Progenitor cell of endocrine pancreas (in vitro differentiated cells): ENCODE data around the gene GALNT2. TPM values are rescaled to one million over a fixed set of nuclear protein-coding genes. Genes with fewer than 3 reads are reported as not detected.

Experiments used
- DNase-seq: peaks from one replicate; pipeline ENCODE4 v3.0.0; 2021; ENCODE audit warnings: low spot score; ENCODE audit not compliant: unreplicated experiment
- H3K27ac Mint-ChIP-seq: 2 replicates; pipeline ENCODE4 v1.8.0; 2021; ENCODE audit warnings: mild to moderate bottlenecking, moderate library complexity, mixed read lengths
- H3K27me3 Mint-ChIP-seq: 2 replicates; pipeline ENCODE4 v1.8.0; 2021; ENCODE audit warnings: mixed read lengths
- H3K36me3 Mint-ChIP-seq: 2 replicates; pipeline ENCODE4 v1.8.0; 2022; ENCODE audit warnings: mixed read lengths; ENCODE audit not compliant: insufficient read depth
- H3K4me1 Mint-ChIP-seq: 2 replicates; pipeline ENCODE4 v1.8.0; 2021; ENCODE audit warnings: low read depth, mixed read lengths
- H3K4me3 Mint-ChIP-seq: 2 replicates; pipeline ENCODE4 v1.8.0; 2021; ENCODE audit warnings: low read depth, mild to moderate bottlenecking, moderate library complexity, mixed read lengths
- H3K9me3 Mint-ChIP-seq: 2 replicates; pipeline ENCODE4 v1.8.0; 2021; ENCODE audit warnings: low read depth, mixed read lengths
- total RNA-seq: library from RNA; stranded (reverse); gene quantifications from 2 replicates; pipeline ENCODE4 v1.2.1, GENCODE V29; 2021
- TF ChIP-seq, protein P1 (sequence below): fragments of 200-600 bp; sonication (generic); IDR thresholded peaks from one replicate; pipeline ENCODE4 v1.5.0; 2021; ENCODE audit warnings: antibody characterized with exemption, mild to moderate bottlenecking; ENCODE audit not compliant: unreplicated experiment

The GALNT2 gene
- total RNA-seq, 1 donor from 2014 or later, result 95.2 TPM

DNA sequence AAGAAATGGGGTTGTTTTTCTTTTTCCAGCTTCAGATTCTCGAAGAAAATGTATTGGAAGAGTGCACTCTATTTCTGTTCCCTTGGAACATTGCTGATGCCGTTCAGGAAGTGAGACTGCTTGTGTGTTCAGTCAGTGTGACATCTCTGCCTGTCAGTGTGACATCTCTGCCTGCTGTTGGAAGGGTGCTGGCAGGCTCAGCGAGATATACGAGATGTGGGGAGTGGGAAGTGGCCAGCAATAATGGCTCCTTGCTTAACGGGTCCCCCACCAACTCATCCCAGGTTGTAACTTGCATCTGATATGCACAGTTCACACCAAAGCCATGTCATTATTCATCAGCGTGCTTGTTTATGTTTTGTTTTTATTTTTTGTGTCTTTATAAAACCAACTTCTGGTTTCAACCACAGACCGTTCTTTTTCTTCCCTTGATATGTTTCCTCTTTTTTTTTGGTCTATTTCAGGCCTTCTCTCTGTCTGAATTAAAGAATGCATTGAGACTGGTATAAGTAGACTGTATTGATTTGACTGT lies 145.4 kb downstream of the GALNT2 start:
- peaks cover 54% of the 10 kb centered on the region for H3K4me1 Mint-ChIP-seq
- no peak for DNase-seq
- peaks cover 6% of the 10 kb centered on the region for H3K36me3 Mint-ChIP-seq
- no peak overlapping the region for H3K4me3 Mint-ChIP-seq
- H3K27me3 Mint-ChIP-seq, result no peaks in the 10 kb centered on the region
- no peak overlapping the region for H3K27ac Mint-ChIP-seq
- no peaks in the 10 kb centered on the region for H3K9me3 Mint-ChIP-seq
- TF ChIP-seq, protein P1, sequence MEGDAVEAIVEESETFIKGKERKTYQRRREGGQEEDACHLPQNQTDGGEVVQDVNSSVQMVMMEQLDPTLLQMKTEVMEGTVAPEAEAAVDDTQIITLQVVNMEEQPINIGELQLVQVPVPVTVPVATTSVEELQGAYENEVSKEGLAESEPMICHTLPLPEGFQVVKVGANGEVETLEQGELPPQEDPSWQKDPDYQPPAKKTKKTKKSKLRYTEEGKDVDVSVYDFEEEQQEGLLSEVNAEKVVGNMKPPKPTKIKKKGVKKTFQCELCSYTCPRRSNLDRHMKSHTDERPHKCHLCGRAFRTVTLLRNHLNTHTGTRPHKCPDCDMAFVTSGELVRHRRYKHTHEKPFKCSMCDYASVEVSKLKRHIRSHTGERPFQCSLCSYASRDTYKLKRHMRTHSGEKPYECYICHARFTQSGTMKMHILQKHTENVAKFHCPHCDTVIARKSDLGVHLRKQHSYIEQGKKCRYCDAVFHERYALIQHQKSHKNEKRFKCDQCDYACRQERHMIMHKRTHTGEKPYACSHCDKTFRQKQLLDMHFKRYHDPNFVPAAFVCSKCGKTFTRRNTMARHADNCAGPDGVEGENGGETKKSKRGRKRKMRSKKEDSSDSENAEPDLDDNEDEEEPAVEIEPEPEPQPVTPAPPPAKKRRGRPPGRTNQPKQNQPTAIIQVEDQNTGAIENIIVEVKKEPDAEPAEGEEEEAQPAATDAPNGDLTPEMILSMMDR, result no peak

DNA sequence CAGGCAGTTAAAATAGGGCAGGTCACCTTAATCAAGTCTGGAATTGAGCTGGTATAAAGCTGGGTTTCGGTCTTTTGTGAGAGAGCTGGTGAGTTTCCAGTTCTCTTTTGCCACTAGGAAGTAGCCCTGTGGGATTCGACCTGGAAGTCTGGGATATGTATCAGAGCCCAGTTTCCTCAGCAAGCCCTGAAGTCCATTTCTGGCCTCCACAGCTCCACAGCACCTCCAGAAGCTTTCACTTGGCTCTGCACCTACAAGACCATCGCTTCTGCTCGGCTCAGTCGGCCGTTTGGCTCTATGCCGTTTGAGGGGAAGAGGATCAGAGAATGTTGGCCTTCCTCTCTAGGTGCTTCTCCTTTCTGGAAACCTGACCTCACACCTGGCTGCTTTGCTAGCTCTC lies 148.0 kb downstream of the GALNT2 start:
- Mint-ChIP-seq H3K9me3 (no peaks in the 10 kb centered on the region), H3K4me1 (peaks cover 49% of the 10 kb centered on the region), H3K36me3 (peaks cover 1% of the 10 kb centered on the region), H3K4me3 (no peak overlapping the region), H3K27me3 (no peaks in the 10 kb centered on the region), H3K27ac (peak overlapping the region; percentile 71)
- TF ChIP-seq, protein P1, result peak; percentile 50
- DNase-seq, result no peak

DNA sequence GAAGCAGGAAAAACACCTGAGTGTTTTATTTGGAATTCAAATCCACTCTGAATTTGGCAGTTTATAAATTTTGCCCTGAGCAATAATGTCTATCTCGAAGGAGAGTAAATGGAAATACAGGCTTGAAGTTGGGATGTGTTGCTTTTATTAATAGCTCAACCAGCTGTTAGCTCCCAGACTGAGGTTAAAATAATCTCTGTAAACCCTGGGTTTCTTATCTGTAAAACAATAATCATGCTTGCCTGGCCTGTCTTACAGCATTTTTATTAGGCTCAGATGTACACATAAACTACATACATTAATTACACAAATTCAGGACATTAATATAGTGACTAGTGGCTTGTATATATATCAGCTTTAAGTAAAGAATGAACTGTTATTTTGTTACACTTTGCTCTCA lies 148.5 kb downstream of the GALNT2 start:
- no peaks in the 10 kb centered on the region for H3K27me3 Mint-ChIP-seq
- peaks cover 1% of the 10 kb centered on the region for H3K36me3 Mint-ChIP-seq
- DNase-seq, result no peak
- peaks cover 47% of the 10 kb centered on the region for H3K4me1 Mint-ChIP-seq
- peak overlapping the region; percentile 71 for H3K27ac Mint-ChIP-seq
- H3K9me3 Mint-ChIP-seq, result no peaks in the 10 kb centered on the region
- TF ChIP-seq, protein P1, result no peak
- H3K4me3 Mint-ChIP-seq, result no peak overlapping the region

DNA sequence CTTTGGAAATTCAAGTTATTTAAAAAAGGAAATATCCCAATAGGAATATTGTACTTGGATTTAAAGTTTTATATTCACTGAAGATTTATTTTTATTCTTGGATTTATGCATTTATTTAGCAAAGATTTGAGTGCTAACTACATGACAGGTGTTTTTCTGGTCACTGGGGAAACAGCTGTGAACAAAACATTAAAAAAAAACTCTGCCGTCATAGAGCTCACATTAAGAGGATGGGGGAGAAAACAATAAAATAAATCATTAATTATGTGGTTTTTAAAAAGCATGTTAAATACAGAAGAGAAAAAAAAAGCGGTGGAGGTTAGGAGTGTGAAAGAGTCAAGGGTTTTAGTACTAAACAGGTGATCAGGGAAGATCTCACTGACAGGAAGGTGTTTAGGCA lies 149.9 kb downstream of the GALNT2 start:
- H3K9me3 Mint-ChIP-seq, result no peaks in the 10 kb centered on the region
- DNase-seq, result no peak
- peaks cover 1% of the 10 kb centered on the region for H3K36me3 Mint-ChIP-seq
- H3K4me3 Mint-ChIP-seq, result no peak overlapping the region
- TF ChIP-seq, protein P1, result no peak
- H3K27ac Mint-ChIP-seq, result no peak overlapping the region
- H3K4me1 Mint-ChIP-seq, result peaks cover 47% of the 10 kb centered on the region
- H3K27me3 Mint-ChIP-seq, result no peaks in the 10 kb centered on the region

DNA sequence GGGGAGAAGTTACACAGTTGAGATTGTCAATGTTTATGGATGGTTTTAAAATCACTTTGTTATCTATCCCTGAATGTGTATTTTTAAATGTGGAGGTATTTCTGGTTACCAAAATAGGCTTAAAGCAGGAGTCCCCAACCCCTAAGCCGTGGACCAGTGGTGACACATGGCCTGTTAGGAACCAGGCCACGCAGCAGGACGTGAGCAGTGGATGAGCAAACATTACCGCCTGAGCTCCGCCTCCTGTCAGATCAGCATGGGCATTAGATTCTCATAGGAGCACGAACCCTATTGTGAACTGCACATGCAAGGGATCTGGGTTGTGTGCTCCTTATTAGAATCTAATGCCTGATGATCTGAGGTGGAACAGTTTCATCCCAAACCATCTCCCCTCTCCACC lies 151.6 kb downstream of the GALNT2 start:
- peaks cover 1% of the 10 kb centered on the region for H3K36me3 Mint-ChIP-seq
- no peaks in the 10 kb centered on the region for H3K27me3 Mint-ChIP-seq
- peaks cover 36% of the 10 kb centered on the region for H3K4me1 Mint-ChIP-seq
- no peaks in the 10 kb centered on the region for H3K9me3 Mint-ChIP-seq
- no peak for DNase-seq
- TF ChIP-seq, protein P1, result no peak
- H3K4me3 Mint-ChIP-seq, result no peak overlapping the region
- H3K27ac Mint-ChIP-seq, result no peak overlapping the region
